Gastrocnemius medialis (tissue), 4 donors: ENCODE measurements around the gene DEK. TPM values are rescaled to one million over a fixed set of nuclear protein-coding genes. Genes with fewer than 3 reads are reported as not detected.
"Not testable (repeated sequence)": the region's sequence is repeated elsewhere in the genome, so short reads cannot be mapped to it uniquely, and the experiment has no call there.

Source experiments
- ATAC-seq, 2 donors: fragments of 150-250 bp; one replicate each; pipeline ENCODE4 v1.9.1; 2016
- DNase-seq, 2 donors: peaks; one replicate each; pipeline ENCODE4 v3.0.0-alpha.2; 2019
- H3K27ac ChIP-seq, 4 donors: fragments of 200-600 bp; sonication (generic); 1 replicate in 1 of 4; 2 replicates in 3 of 4; pipeline ENCODE4 v1.5.1; 2016 to 2018; ENCODE audit warnings: mild to moderate bottlenecking in 2 of 4, moderate library complexity in 1 of 4
- H3K27me3 ChIP-seq, 3 donors: fragments of 200-600 bp; sonication (generic) in 2 of 3; 1 replicate in 1 of 3; 2 replicates in 2 of 3; pipeline versions ENCODE4 v1.5.1 to v1.6.0; 2016 to 2019; ENCODE audit warnings: mild to moderate bottlenecking in 1 of 3, moderate library complexity in 1 of 3
- H3K36me3 ChIP-seq, 2 donors: fragments of 200-600 bp; sonication (generic) in 1 of 2; one replicate each; pipeline ENCODE4 v1.5.1; 2017 to 2018
- H3K4me1 ChIP-seq, 2 donors: fragments of 200-600 bp; sonication (generic) in 1 of 2; one replicate each; pipeline ENCODE4 v1.5.1; 2016 to 2017; ENCODE audit warnings: mild to moderate bottlenecking in 2 of 2
- H3K4me3 ChIP-seq, 4 donors: fragments of 200-600 bp; sonication (generic) in 3 of 4; 1 replicate in 1 of 4; 2 replicates in 3 of 4; pipeline ENCODE4 v1.5.1; 2016 to 2019; ENCODE audit warnings: mild to moderate bottlenecking in 2 of 4
- H3K9me3 ChIP-seq, 3 donors: fragments of 200-600 bp; sonication (generic) in 2 of 3; 1 replicate in 1 of 3; 2 replicates in 2 of 3; pipeline ENCODE4 v1.5.1; 2016 to 2019
- CTCF ChIP-seq, 5 experiments: fragments of 450-650 bp in 3 of 5; fragments of 200-600 bp in 2 of 5; sonication (generic) in 2 of 5; IDR thresholded peaks in 4 of 5; conservative IDR thresholded peaks in 1 of 5; 1 replicate in 4 of 5; 2 replicates in 1 of 5; pipeline ENCODE4 v1.5.1; 2016 to 2019; ENCODE audit warnings: antibody characterized with exemption in 5 of 5, mild to moderate bottlenecking in 3 of 5, moderate library complexity in 3 of 5
- POLR2A ChIP-seq, 2 donors: fragments of 450-650 bp; IDR thresholded peaks; one replicate each; pipeline ENCODE4 v1.6.1; 2017; ENCODE audit warnings: antibody characterized with exemption in 2 of 2, mild to moderate bottlenecking in 2 of 2, moderate library complexity in 2 of 2
- in situ Hi-C, 4 donors: fragments of 200-750 bp; cut with MboI; loops; one replicate each; pipeline versions ENCODE4 v1.15.0 to v1.8.0; 2017; ENCODE audit warnings: low sequenced_read_pairs in 4 of 4
- intact Hi-C: fragments of 100-400 bp; cut with DNase I; formaldehyde crosslinking; loops from one replicate; pipeline ENCODE4 v1.15.1; 2023; ENCODE audit warnings: low total_unique reads
- total RNA-seq, 4 donors: library from RNA; depleted of rRNA; stranded (reverse); fragments of >200 nt; gene quantifications; one replicate each; pipeline versions ENCODE4 v1.1.0 to v1.2.3, GENCODE V29; 2016

The DEK gene
- total RNA-seq, 4 donors from 2014 or later = 60.5 to 134 (median 105) TPM

GRCh38 chr6:18209539-18210197 is 54.7 kb downstream of the DEK start:
- Histone ChIP-seq H3K4me1 (no peaks in the 10 kb centered on the region), H3K9me3 (no peaks in the 10 kb centered on the region), H3K27ac (no peak overlapping the region), H3K36me3 (peaks cover 0 to 41% of the 10 kb centered on the region in 2 donors), H3K4me3 (no peak overlapping the region), H3K27me3 (no peaks in the 10 kb centered on the region)
- in situ Hi-C loops = no loop called here
- DNase-seq = no peak
- no peak for ATAC-seq
- intact Hi-C loops = no loop called here
- TF ChIP-seq CTCF (IDR thresholded peaks at IDR 0.05 in 4 of 5, conservative IDR thresholded peaks at IDR 0.05 in 1 of 5) = no peak
- TF ChIP-seq POLR2A (IDR thresholded peaks at IDR 0.05) = no peak

- H3K36me3 ChIP-seq = peaks cover 0 to 32% of the 10 kb centered on the region in 2 donors
- H3K27ac ChIP-seq, ATAC-seq, H3K9me3 ChIP-seq, DNase-seq, in situ Hi-C loops, H3K27me3 ChIP-seq, intact Hi-C loops, H3K4me1 ChIP-seq, H3K4me3 ChIP-seq: not testable (repeated sequence)
Measured at GRCh38 chr6:18208778-18209177, 55.6 kb downstream of the DEK start.

- Histone ChIP-seq H3K4me1 (no peaks in the 10 kb centered on the region), H3K9me3 (no peaks in the 10 kb centered on the region), H3K27ac (no peak overlapping the region), H3K4me3 (no peak overlapping the region), H3K27me3 (no peaks in the 10 kb centered on the region), H3K36me3 (peaks cover 0 to 29% of the 10 kb centered on the region in 2 donors)
- no peak for ATAC-seq
- DNase-seq = no peak
- intact Hi-C loops (no loop called here), in situ Hi-C loops (no loop called here)
- TF ChIP-seq CTCF (IDR thresholded peaks at IDR 0.05 in 4 of 5, conservative IDR thresholded peaks at IDR 0.05 in 1 of 5) = no peak
- no peak for TF ChIP-seq POLR2A (IDR thresholded peaks at IDR 0.05)
Measured at GRCh38 chr6:18207949-18208348, 56.4 kb downstream of the DEK start.

GRCh38 chr6:18207438-18207837 is 56.9 kb downstream of the DEK start:
- in situ Hi-C loops (no loop called here), intact Hi-C loops (no loop called here)
- no peaks in the 10 kb centered on the region for H3K9me3 ChIP-seq
- no peak for DNase-seq
- TF ChIP-seq POLR2A (IDR thresholded peaks at IDR 0.05) = no peak
- no peak for TF ChIP-seq CTCF (IDR thresholded peaks at IDR 0.05 in 4 of 5, conservative IDR thresholded peaks at IDR 0.05 in 1 of 5)
- no peak overlapping the region for H3K4me3 ChIP-seq
- no peaks in the 10 kb centered on the region for H3K4me1 ChIP-seq
- no peak overlapping the region for H3K27ac ChIP-seq
- no peaks in the 10 kb centered on the region for H3K27me3 ChIP-seq
- H3K36me3 ChIP-seq = peaks cover 0 to 30% of the 10 kb centered on the region in 2 donors
- no peak for ATAC-seq

- intact Hi-C loops (no loop called here), in situ Hi-C loops (no loop called here)
- no peak for DNase-seq
- peaks cover 0 to 32% of the 10 kb centered on the region in 2 donors for H3K36me3 ChIP-seq
- ATAC-seq = no peak
- no peaks in the 10 kb centered on the region for H3K9me3 ChIP-seq
- H3K4me1 ChIP-seq = no peaks in the 10 kb centered on the region
- H3K27me3 ChIP-seq = no peaks in the 10 kb centered on the region
- no peak for TF ChIP-seq POLR2A (IDR thresholded peaks at IDR 0.05)
- TF ChIP-seq CTCF (IDR thresholded peaks at IDR 0.05 in 4 of 5, conservative IDR thresholded peaks at IDR 0.05 in 1 of 5) = no peak
- H3K4me3 ChIP-seq = no peak overlapping the region
- no peak overlapping the region for H3K27ac ChIP-seq
Measured at GRCh38 chr6:18206591-18206990, 57.7 kb downstream of the DEK start.
